Smooth muscle cell of bladder (primary cell): ENCODE data around the gene ATXN7L3. TPM values are rescaled to one million over a fixed set of nuclear protein-coding genes. Genes with fewer than 3 reads are reported as not detected.

ENCODE experiments used
- total RNA-seq: library from RNA; depleted of rRNA; stranded (reverse); fragments of >200 nt; gene quantifications from 2 replicates; pipeline ENCODE4 v1.2.3, GENCODE V29; 2014

The ATXN7L3 gene
- total RNA-seq, result 25.9 and 31.5 TPM in 2 replicates

GRCh38 chr17:44199553-44200477, at the start of gene ATXN7L3:
Gene ATXN7L3, minus strand, starts transcription at chr17:44199884. Its CDS starts 1,814 bp downstream, at chr17:44198070.

GRCh38 chr17:44219616-44220212, 20.0 kb upstream of the ATXN7L3 start, which contains the start of gene UBTF:
Gene UBTF, minus strand, starts transcription at chr17:44219675. Its CDS starts 1,446 bp downstream, at chr17:44218229.

GRCh38 chr17:44186307-44187130, 13.2 kb downstream of the ATXN7L3 start, which contains the start of gene TMUB2:
Gene TMUB2, plus strand, starts transcription at chr17:44186972. Its CDS starts 737 bp downstream, at chr17:44187709.

GRCh38 chr17:44170499-44171201, 29.0 kb downstream of the ATXN7L3 start, which contains the start of gene ASB16:
Gene ASB16, plus strand, starts transcription at chr17:44170704. Its CDS starts 86 bp downstream, at chr17:44170790.

Other genes with a start within 250 kb of the ATXN7L3 start
- gene PYY, start 245.9 kb downstream of the ATXN7L3 start, total RNA-seq, result not detected in 2 replicates
- 0.55 and 0.71 TPM in 2 replicates for gene NAGS, start 195.3 kb downstream of the ATXN7L3 start, total RNA-seq
- 93.0 and 101 TPM in 2 replicates for gene TMEM101, start 184.9 kb downstream of the ATXN7L3 start, total RNA-seq
- gene LSM12, start 133.2 kb downstream of the ATXN7L3 start, total RNA-seq, result 23.4 and 26.3 TPM in 2 replicates
- gene G6PC3, start 129.1 kb downstream of the ATXN7L3 start, total RNA-seq, result 15.4 and 18.9 TPM in 2 replicates
- gene HDAC5, start 76.2 kb downstream of the ATXN7L3 start, total RNA-seq, result 43.7 and 55.7 TPM in 2 replicates
- 0.74 and 1.3 TPM in 2 replicates for gene HROB, start 58.0 kb downstream of the ATXN7L3 start, total RNA-seq
- under 0.01 and 0.09 TPM in 2 replicates for gene ASB16, start 29.2 kb downstream of the ATXN7L3 start, total RNA-seq
- gene TMUB2, start 12.9 kb downstream of the ATXN7L3 start, total RNA-seq, result 24.7 and 32.9 TPM in 2 replicates
- gene UBTF, start 19.8 kb upstream of the ATXN7L3 start, total RNA-seq, result 42.1 and 56.9 TPM in 2 replicates
- not detected in 2 replicates for gene SLC4A1, start 68.3 kb upstream of the ATXN7L3 start, total RNA-seq
- 0.18 and 0.43 TPM in 2 replicates for gene RUNDC3A, start 108.7 kb upstream of the ATXN7L3 start, total RNA-seq
- 44.5 and 56.5 TPM in 2 replicates for gene SLC25A39, start 124.9 kb upstream of the ATXN7L3 start, total RNA-seq
- 192 and 319 TPM in 2 replicates for gene GRN, start 145.4 kb upstream of the ATXN7L3 start, total RNA-seq
- gene FAM171A2, start 164.0 kb upstream of the ATXN7L3 start, total RNA-seq, result 2.3 and 4.2 TPM in 2 replicates
- 0.28 TPM in 2 replicates for gene ITGA2B, start 189.8 kb upstream of the ATXN7L3 start, total RNA-seq